Left lobe of liver (tissue), 2 donors: ENCODE data around the gene CNTNAP5. TPM values are rescaled to one million over a fixed set of nuclear protein-coding genes. Genes with fewer than 3 reads are reported as not detected.

Experiments
- ATAC-seq: fragments of 200-7000 bp; cut with Tn5 transposase; one replicate; pipeline ENCODE4 v1.9.1; 2020; ENCODE audit warnings: mild to moderate bottlenecking, moderate library complexity
- DNase-seq: peaks from one replicate; pipeline ENCODE4 v3.0.0-alpha.2; 2020; ENCODE audit warnings: low spot score
- total RNA-seq: library from RNA; stranded (reverse); gene quantifications from one replicate; pipeline ENCODE4 v1.2.1, GENCODE V29; 2021
- donor health status: DM: no; HTN: no; CAD: no; lungs with moderate emphysema.
- donor health status: DM: no; HTN: yes; CAD: no.

The CNTNAP5 gene
- total RNA-seq, 1 donor from 2014 or later, result not detected

- no peak for ATAC-seq
Measured at GRCh38 chr2:124258140-124258880, 233.2 kb downstream of the CNTNAP5 start.

GRCh38 chr2:124261456-124261855 lies 236.4 kb downstream of the CNTNAP5 start:
- no peak for ATAC-seq

More at GRCh38 chr2:124258140-124258880, 233.2 kb downstream of the CNTNAP5 start:
- no peak for DNase-seq

GRCh38 chr2:124264551-124265091 lies 239.5 kb downstream of the CNTNAP5 start:
- no peak for ATAC-seq
- DNase-seq, result no peak

More at GRCh38 chr2:124261456-124261855, 236.4 kb downstream of the CNTNAP5 start:
- DNase-seq, result no peak

DNA sequence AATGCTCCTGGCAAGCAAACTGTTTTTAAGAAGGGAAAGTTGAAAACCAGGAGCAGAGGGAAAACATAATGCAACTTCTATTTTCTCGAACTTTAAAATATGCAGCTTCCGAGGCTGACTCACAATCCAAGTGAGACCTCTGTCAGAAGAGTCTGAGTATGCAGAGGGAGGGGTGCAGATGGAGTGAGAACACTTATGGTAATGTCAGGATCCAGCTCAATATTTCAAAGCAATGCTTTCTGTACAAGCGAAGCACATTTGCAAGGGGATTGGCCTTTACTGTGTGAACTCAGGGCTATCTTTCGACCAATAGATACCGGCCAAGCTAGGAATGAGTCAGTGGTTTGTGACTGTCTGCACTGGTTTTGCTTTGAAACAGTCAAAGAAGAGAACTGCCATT lies 242.7 kb downstream of the CNTNAP5 start:
- ATAC-seq (no peak), DNase-seq (no peak)

DNA sequence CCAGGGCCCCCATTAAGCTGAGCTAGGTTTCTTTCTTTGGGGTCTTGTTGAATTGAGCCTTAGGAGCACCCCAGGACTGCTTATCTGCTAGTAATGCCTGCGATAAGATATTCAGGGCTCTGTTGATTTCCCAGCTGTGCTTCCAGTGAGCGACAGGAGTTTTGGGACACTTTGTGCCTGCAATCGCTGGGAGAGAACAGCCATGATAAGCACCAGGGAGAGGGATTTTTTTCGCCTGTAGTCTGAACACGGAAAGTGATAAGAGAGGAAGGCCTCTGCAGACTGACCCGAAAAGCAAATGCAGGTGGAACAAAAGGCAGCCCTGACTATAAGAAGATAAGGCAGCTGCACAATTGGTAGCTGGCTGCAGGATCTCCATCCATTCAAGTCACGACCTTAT lies 244.3 kb downstream of the CNTNAP5 start:
- ATAC-seq, result no peak
- no peak for DNase-seq

GRCh38 chr2:124272261-124272841 lies 247.3 kb downstream of the CNTNAP5 start:
- ATAC-seq (no peak), DNase-seq (no peak)

DNA sequence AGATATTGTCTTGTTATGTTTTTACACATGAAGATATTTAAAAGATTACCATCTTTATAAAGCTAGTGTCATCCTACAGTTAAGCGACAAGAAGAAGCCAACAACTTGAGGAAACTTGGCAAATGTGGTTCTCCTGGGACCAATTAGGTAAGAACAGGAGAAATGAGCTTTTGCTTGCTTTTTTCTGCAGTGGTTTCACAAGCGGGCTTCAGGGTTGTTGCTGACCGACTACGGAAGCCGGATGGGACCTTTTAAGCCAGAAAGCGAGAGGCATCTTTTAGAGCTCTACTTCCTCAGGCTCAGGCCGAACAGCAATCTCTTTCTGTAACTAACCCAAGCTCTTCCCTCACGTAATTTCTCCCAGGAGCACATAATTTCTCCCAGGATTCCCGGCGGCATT lies 256.5 kb downstream of the CNTNAP5 start:
- ATAC-seq, result no peak
- no peak for DNase-seq

- DNase-seq (no peak), ATAC-seq (no peak)
Measured at GRCh38 chr2:124283096-124283495, 258.0 kb downstream of the CNTNAP5 start.

GRCh38 chr2:124286089-124286783 lies 261.1 kb downstream of the CNTNAP5 start:
- DNase-seq (no peak), ATAC-seq (no peak)

- DNase-seq (no peak), ATAC-seq (no peak)
Measured at GRCh38 chr2:124289060-124289459, 264.0 kb downstream of the CNTNAP5 start.

GRCh38 chr2:124289615-124290014 lies 264.5 kb downstream of the CNTNAP5 start:
- ATAC-seq (no peak), DNase-seq (no peak)

DNA sequence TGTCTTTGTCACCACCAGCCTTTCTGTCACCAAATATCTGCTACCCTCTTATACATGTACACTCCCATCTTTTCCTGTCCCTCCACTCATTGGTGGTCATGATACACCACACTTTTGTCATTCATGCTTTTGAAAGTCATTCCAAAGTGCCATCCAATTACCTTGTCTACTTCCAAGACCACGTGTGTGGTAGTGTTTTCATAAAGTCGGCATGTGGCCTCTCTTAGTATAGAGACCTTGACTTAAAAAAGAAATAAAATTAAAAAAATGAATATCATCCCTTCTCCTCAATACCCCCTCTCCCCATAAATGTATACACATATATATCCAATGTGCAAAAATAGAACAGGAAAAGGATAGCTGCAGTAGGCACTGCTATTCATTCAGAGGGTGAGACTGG lies 271.4 kb downstream of the CNTNAP5 start:
- no peak for ATAC-seq
- no peak for DNase-seq

DNA sequence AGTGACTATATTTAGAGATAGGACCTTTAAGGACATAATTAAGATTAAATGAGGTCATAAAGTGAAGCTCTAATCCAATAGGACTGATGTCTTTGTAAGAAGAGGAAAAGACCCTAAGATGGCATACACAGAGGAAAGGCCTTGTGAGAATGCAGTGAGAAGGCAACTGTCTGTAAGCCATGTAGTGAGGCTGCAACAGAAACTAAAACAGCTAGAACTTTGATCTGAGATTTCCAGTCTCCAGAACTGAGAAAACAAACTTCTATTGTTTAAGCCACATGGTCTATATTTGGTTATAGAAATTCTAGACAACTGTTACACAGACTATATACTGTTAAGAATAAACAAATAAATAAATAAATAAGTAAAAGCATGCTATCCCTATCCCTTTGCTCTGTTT lies 276.8 kb downstream of the CNTNAP5 start:
- ATAC-seq, result no peak
- DNase-seq, result no peak

GRCh38 chr2:124308319-124309062 lies 283.4 kb downstream of the CNTNAP5 start:
- ATAC-seq (no peak), DNase-seq (no peak)

GRCh38 chr2:124309563-124310138 lies 284.6 kb downstream of the CNTNAP5 start:
- DNase-seq (no peak), ATAC-seq (no peak)

- DNase-seq, result no peak
Measured at GRCh38 chr2:124310671-124311070, 285.6 kb downstream of the CNTNAP5 start.

DNA sequence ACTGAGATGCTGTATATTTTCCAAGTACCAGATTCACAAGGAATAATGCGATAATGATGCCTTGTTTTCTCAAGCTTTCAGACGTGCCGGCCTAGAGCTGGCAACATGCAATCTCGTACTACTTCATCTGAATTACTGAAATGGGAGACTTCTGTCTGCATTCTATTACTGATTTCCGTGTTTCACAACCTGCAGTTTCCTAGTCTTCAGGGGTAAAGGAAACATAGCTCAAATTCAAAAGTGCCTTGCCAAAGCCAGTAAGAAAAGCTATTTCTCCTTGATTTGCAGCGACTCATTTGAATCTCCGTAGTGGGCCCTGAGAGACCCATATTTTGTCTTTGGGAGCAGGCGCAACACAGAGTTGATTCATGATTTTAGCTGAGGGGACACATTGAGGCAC lies 289.0 kb downstream of the CNTNAP5 start:
- no peak for DNase-seq
- ATAC-seq, result no peak

More at GRCh38 chr2:124310671-124311070, 285.6 kb downstream of the CNTNAP5 start:
- ATAC-seq, result no peak

- ATAC-seq, result no peak
- DNase-seq, result no peak
Measured at GRCh38 chr2:124315221-124315880, 290.3 kb downstream of the CNTNAP5 start.

GRCh38 chr2:124316133-124316532 lies 291.0 kb downstream of the CNTNAP5 start:
- ATAC-seq (no peak), DNase-seq (no peak)
